CD4-positive, alpha-beta T cell treated with Interferon alpha-2 for 1 hour (primary cell): Measurements from ENCODE around the gene TNIK.

Source experiments
- DNase-seq, 2 donors: peaks; one replicate each; pipeline ENCODE4 v3.0.0-alpha.2; 2020 to 2022

The TNIK gene

GRCh38 chr3:171416061-171416460, 44.1 kb downstream of the TNIK start:
- DNase-seq, result no peak

DNA sequence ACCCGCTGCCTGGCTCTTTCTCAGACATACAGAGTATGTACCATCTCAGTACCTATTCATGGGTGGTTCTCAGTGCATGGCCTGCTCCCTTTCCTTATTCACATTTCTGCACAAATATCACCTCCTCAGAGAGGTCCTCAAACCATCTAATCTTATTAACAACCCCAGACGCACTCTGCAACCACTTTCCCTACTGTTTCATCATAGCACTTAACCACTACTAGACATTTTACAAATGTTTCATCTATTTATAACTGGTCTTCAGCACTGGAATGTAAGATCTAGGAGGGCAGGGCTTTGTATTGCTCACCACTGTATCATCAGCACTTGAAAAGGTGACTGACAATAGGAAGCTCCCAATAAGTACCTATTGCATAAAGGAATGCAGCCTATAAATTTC, 45.1 kb downstream of the TNIK start:
- no peak for DNase-seq

GRCh38 chr3:171412473-171412872, 47.7 kb downstream of the TNIK start:
- no peak for DNase-seq

GRCh38 chr3:171412054-171412453, 48.2 kb downstream of the TNIK start:
- no peak for DNase-seq

- no peak for DNase-seq
Measured at GRCh38 chr3:171410186-171410585, 50.0 kb downstream of the TNIK start.

- no peak for DNase-seq
Measured at GRCh38 chr3:171407759-171408158, 52.4 kb downstream of the TNIK start.

GRCh38 chr3:171404376-171404967, 55.7 kb downstream of the TNIK start:
- no peak for DNase-seq

DNA sequence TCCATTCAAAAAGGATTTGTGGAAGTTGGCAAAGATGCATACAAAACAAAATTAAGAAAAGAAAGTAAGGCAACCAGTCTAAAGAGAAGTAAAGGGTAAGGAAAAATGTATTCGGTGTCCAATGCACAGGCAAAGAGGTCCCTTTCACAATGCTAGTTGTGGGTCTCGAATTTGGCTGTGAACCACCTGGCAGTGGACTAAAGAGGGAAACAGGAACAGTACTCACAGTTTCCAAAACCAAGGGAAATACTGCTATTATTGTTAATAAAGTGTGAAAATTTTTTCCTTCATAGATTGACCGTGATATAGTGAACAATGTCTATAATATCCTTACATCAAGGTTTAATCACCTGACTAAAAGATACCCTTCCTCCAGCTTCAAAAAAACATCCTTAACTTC, 57.9 kb downstream of the TNIK start:
- DNase-seq, result no peak

GRCh38 chr3:171401432-171401831, 58.8 kb downstream of the TNIK start:
- no peak for DNase-seq

DNA sequence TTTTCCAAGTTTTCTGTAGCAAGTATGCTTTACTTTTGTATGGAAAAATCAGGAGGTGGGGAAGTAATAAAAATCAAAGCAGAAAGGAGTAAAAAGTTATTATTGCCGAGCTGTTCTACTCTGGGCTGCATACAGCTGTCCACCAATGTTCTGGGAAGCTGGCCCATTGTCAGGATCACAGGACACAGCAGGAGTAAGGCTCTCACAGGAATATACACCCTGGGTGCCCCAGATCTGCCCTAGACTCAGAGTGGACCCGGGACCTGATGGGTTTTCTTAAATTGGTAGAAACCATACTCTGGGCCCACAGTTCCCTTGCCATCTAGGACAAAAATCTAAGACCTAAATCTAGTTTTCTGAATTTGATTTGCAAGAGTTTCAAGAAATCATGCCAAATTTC, 60.4 kb downstream of the TNIK start:
- no peak for DNase-seq

DNA sequence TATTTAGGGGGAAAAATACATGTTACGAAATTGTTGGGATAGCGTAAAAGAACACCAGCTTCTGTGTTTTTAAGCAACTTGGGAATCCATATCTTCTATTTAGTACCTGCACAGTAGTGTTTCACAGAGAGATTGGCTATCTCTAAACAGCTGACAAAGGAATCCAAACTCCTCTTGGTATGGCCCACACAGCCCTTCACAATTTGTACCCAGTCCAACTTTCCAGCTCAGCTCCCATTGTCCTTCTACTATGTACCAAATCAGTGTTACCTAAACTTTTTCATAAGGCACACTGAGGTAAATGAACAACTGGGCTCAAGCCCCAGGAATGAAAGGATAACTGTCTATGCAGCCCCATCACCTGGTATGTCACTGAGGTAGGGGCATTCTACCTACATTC, 61.9 kb downstream of the TNIK start:
- no peak for DNase-seq

- DNase-seq, result no peak
Measured at GRCh38 chr3:171397089-171397488, 63.1 kb downstream of the TNIK start.

GRCh38 chr3:171396048-171396447, 64.2 kb downstream of the TNIK start:
- no peak for DNase-seq

DNA sequence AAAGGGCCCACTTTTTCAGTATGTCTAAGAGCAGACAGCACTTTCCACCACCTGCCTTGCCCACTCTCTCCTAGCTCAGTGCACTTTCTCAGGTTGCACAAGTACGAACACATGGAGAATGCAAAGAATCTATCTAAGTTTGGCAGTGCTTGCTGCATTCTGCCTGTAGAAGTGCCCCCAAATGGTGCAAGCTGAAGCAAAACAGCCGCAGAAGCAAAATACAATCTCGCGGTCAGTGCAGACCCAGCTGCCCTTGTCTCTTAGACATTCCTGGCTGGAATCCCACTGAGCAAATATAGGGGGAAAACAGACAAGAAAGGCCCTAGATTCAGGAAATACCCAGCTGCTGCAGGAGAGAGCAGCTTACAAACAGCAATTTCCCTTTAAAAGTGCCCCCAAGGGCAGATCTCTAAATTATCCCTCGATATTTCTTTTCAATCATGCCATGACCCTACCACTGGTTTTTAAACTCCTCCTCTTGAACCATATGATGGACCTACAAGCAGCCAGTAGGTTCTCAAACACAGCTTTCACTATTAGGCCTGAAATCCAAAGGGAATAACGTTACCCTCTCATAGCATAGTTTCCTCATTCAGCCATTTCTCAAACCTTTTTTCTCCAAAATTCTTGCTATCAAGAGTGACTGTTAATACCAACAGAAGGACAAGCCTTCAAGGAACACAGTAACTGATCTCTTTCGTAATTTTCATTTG, 67.0 kb downstream of the TNIK start:
- DNase-seq, result no peak

DNA sequence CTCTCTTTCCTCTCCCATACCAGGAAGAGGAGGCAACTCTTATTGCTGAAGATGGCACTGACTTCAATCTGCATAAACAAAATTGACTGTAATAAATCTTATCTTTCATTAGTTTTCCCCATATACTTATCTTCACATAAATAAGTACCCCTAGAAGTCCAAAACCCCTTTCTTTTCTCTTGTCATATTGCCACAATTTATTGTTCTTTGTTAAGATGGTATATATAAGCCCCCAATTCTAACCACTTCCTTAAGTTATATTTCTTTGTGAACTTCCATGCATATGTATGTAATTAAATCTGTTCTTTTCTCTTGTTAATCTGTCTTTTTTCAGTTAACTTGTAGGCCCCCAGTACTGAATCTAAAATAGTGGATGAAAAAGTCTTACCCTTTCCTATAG, 68.8 kb downstream of the TNIK start:
- DNase-seq, result no peak

DNA sequence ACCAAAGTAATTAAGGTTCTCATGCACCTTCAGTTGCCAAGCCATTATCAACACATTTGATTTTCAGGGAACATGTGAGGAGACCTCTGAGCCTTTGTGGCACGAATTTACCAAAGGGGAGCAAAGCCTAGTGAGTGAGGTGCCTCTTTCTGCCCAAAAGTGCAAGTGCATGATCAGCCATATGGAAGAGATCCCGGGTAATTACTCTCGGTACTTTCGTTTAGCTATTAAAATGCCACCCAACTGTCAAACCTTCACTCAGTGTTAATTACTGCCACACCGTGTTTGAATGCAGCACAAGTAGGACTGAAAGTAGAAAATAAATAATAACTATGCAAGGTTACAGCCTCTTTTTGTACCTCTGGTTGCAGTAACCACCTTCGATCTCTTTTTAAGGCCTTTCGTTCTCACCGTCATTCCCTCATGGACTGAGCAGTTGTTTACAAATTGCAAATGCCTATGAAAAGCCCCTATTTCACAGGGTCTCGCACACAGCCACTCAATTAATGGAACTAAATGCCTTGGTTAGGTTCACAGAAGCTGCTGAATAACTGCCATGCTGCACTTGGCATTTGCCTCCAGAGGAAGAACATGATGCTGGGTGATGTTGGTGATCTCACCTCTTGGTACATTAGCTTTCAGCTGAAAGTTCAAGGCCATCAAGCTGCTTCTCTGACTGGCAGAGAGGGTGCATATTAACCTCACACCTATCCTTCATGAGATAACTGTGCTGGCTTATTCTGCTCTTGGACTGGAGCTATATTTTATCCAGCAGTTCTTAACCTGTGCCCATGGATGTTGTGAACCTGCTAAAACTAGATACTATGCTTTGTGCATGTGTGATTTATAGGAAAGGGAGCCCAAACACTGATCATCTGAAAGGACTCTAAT, 69.9 kb downstream of the TNIK start:
- DNase-seq, result no peak

- no peak for DNase-seq
Measured at GRCh38 chr3:171389491-171389890, 70.7 kb downstream of the TNIK start.

GRCh38 chr3:171388527-171388926, 71.7 kb downstream of the TNIK start:
- DNase-seq, result no peak

GRCh38 chr3:171387062-171387461, 73.1 kb downstream of the TNIK start:
- no peak for DNase-seq

GRCh38 chr3:171385086-171385485, 75.1 kb downstream of the TNIK start:
- no peak for DNase-seq

DNA sequence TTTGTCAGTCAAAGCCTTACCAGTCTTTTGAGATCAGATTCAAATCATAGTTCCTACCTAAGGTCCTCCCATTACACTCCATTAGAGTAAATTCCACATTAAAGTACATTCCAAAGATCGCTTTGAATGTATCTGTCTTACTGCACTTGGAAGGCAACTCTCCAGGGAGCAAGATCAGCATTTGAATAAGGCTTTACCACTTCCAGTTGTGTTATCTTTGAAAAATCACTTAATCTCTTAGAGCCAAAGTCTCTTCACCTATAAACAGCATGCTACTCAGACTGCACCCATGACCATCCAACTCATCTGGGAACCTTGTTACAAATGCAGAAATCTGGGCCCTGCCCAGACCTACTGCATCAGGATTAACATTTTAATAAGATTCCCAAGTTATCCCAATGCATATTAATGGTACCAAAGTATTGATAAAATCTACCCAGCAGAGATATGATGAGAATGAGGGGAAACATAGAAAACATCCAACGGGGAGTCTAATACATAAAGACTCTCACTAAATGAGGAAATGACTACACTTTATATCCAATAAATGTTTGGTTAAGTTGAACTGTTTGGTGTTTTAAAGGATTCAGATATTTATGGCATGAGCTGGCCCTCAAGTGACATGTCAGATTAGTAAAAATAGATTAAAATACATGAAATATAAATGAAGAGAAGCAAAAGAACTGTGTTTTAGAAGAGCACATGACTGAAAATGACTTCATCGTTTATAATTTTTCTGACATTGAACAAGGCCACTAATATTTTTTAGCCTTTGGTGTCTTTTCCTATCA, 75.9 kb downstream of the TNIK start:
- no peak for DNase-seq

GRCh38 chr3:171383206-171384018, 76.8 kb downstream of the TNIK start:
- no peak for DNase-seq
